Stomach smooth muscle (tissue), 2 donors: ENCODE measurements around the gene CLPTM1L.
"Not testable (repeated sequence)": the region's sequence is repeated elsewhere in the genome, so short reads cannot be mapped to it uniquely, and the experiment has no call there.

Experiments
- H3K27ac ChIP-seq: one replicate; pipeline ENCODE4 v1.7.0; 2013; ENCODE audit warnings: mild to moderate bottlenecking, low read length, inconsistent platforms
- H3K27me3 ChIP-seq, 2 donors: one replicate each; pipeline ENCODE4 v1.7.0; 2013; ENCODE audit warnings: low read length in 2 of 2; ENCODE audit not compliant: insufficient read depth in 2 of 2, control insufficient read depth in 1 of 2
- H3K36me3 ChIP-seq, 2 donors: one replicate each; pipeline ENCODE4 v1.7.0; 2013; ENCODE audit warnings: low read length in 2 of 2; ENCODE audit not compliant: control insufficient read depth in 2 of 2, insufficient read depth in 2 of 2
- H3K4me1 ChIP-seq: one replicate; pipeline ENCODE4 v1.7.0; 2013; ENCODE audit warnings: low read length; ENCODE audit not compliant: control insufficient read depth, insufficient read depth
- H3K4me3 ChIP-seq, 2 donors: one replicate each; pipeline ENCODE4 v1.7.0; 2013; ENCODE audit warnings: low read length in 2 of 2
- H3K9ac ChIP-seq, 2 donors: one replicate each; pipeline ENCODE4 v1.7.0; 2013; ENCODE audit warnings: low read length in 2 of 2, mild to moderate bottlenecking in 1 of 2
- H3K9me3 ChIP-seq, 2 donors: one replicate each; pipeline ENCODE4 v1.7.0; 2013; ENCODE audit warnings: low read length in 2 of 2; ENCODE audit not compliant: control insufficient read depth in 2 of 2
- donor health status: healthy.
- donor health status: Pancreatic carcinoma.

The CLPTM1L gene

GRCh38 chr5:1277781-1278180, 67.1 kb downstream of the CLPTM1L start:
- Histone ChIP-seq H3K9me3 (peaks cover 0 to 7% of the 10 kb centered on the region in 2 donors), H3K4me1 (no peaks in the 10 kb centered on the region), H3K4me3 (no peak overlapping the region), H3K27ac (no peak overlapping the region), H3K36me3 (no peaks in the 10 kb centered on the region), H3K9ac (no peak overlapping the region), H3K27me3 (no peaks in the 10 kb centered on the region)

GRCh38 chr5:1277331-1277730, 67.6 kb downstream of the CLPTM1L start:
- Histone ChIP-seq H3K36me3 (no peaks in the 10 kb centered on the region), H3K9me3 (peaks cover 0 to 7% of the 10 kb centered on the region in 2 donors), H3K4me3 (no peak overlapping the region), H3K27me3 (no peaks in the 10 kb centered on the region), H3K27ac (no peak overlapping the region), H3K4me1 (no peaks in the 10 kb centered on the region), H3K9ac (no peak overlapping the region)

GRCh38 chr5:1276930-1277329, 68.0 kb downstream of the CLPTM1L start:
- Histone ChIP-seq H3K4me3 (no peak overlapping the region), H3K27ac (no peak overlapping the region), H3K9ac (no peak overlapping the region), H3K27me3 (no peaks in the 10 kb centered on the region), H3K9me3 (peaks cover 0 to 7% of the 10 kb centered on the region in 2 donors), H3K4me1 (no peaks in the 10 kb centered on the region), H3K36me3 (no peaks in the 10 kb centered on the region)

- not testable (repeated sequence) for H3K9me3 ChIP-seq, H3K36me3 ChIP-seq, H3K27ac ChIP-seq, H3K9ac ChIP-seq, H3K27me3 ChIP-seq, H3K4me1 ChIP-seq, H3K4me3 ChIP-seq
Observed at GRCh38 chr5:1275397-1276391, 69.2 kb downstream of the CLPTM1L start.

GRCh38 chr5:1274471-1274870, 70.4 kb downstream of the CLPTM1L start:
- Histone ChIP-seq H3K9ac (no peak overlapping the region), H3K27ac (no peak overlapping the region), H3K27me3 (no peaks in the 10 kb centered on the region), H3K36me3 (no peaks in the 10 kb centered on the region), H3K4me1 (no peaks in the 10 kb centered on the region), H3K9me3 (peaks cover 0 to 7% of the 10 kb centered on the region in 2 donors), H3K4me3 (no peak overlapping the region)

GRCh38 chr5:1273745-1274144, 71.2 kb downstream of the CLPTM1L start:
- Histone ChIP-seq H3K27me3 (no peaks in the 10 kb centered on the region), H3K4me1 (no peaks in the 10 kb centered on the region), H3K9me3 (peaks cover 0 to 7% of the 10 kb centered on the region in 2 donors), H3K4me3 (no peak overlapping the region), H3K9ac (no peak overlapping the region), H3K36me3 (no peaks in the 10 kb centered on the region), H3K27ac (no peak overlapping the region)

GRCh38 chr5:1272201-1272600, 72.7 kb downstream of the CLPTM1L start:
- Histone ChIP-seq H3K27me3 (no peaks in the 10 kb centered on the region), H3K36me3 (no peaks in the 10 kb centered on the region), H3K4me3 (no peak overlapping the region), H3K27ac (no peak overlapping the region), H3K4me1 (no peaks in the 10 kb centered on the region), H3K9me3 (no peaks in the 10 kb centered on the region), H3K9ac (no peak overlapping the region)

- no peak overlapping the region for H3K4me3 ChIP-seq
- H3K4me1 ChIP-seq = no peaks in the 10 kb centered on the region
- H3K9me3 ChIP-seq = no peaks in the 10 kb centered on the region
- no peak overlapping the region for H3K27ac ChIP-seq
- H3K36me3 ChIP-seq = no peaks in the 10 kb centered on the region
- no peak overlapping the region for H3K9ac ChIP-seq
- H3K27me3 ChIP-seq = no peaks in the 10 kb centered on the region
Observed at GRCh38 chr5:1270933-1271914, 73.7 kb downstream of the CLPTM1L start.

- H3K36me3 ChIP-seq = no peaks in the 10 kb centered on the region
- no peaks in the 10 kb centered on the region for H3K4me1 ChIP-seq
- H3K4me3 ChIP-seq = no peak overlapping the region
- no peaks in the 10 kb centered on the region for H3K9me3 ChIP-seq
- H3K27ac ChIP-seq = no peak overlapping the region
- no peaks in the 10 kb centered on the region for H3K27me3 ChIP-seq
- no peak overlapping the region for H3K9ac ChIP-seq
Observed at GRCh38 chr5:1270426-1270825, 74.5 kb downstream of the CLPTM1L start.

- Histone ChIP-seq H3K27ac (no peak overlapping the region), H3K4me3 (no peak overlapping the region), H3K27me3 (no peaks in the 10 kb centered on the region), H3K9me3 (peaks cover 0 to 2% of the 10 kb centered on the region in 2 donors), H3K4me1 (no peaks in the 10 kb centered on the region), H3K36me3 (no peaks in the 10 kb centered on the region), H3K9ac (no peak overlapping the region)
Observed at GRCh38 chr5:1268666-1269065, 76.2 kb downstream of the CLPTM1L start.
